Activated CD8-positive, alpha-beta memory T cell treated with anti-CD3 and anti-CD28 coated beads, Interleukin-2, amount 10 ng/mL, durations not matched to agents 7 days and 5 days (primary cell): ENCODE measurements around the gene ATP2C2. TPM values are rescaled to one million over a fixed set of nuclear protein-coding genes. Genes with fewer than 3 reads are reported as not detected.
"Not testable (repeated sequence)": the region's sequence is repeated elsewhere in the genome, so short reads cannot be mapped to it uniquely, and the experiment has no call there.

Source experiments
- ATAC-seq: fragments of 150-1000 bp; cut with Tn5 transposase; one replicate; pipeline ENCODE4 v1.10.0; 2021; ENCODE audit warnings: moderate library complexity
- CTCF ChIA-PET: fragments of 350-600 bp; sonication (Branson Sonifier 250); formaldehyde crosslinking; loops from one replicate; lab custom pipeline; 2021; ENCODE audit warnings: antibody characterized with exemption; lab: Charles Lee
- DNase-seq: peaks from one replicate; pipeline ENCODE4 v3.0.0-alpha.2; 2020
- H3K27ac Mint-ChIP-seq: one replicate; pipeline ENCODE4 v1.8.0; 2021; ENCODE audit warnings: mild to moderate bottlenecking, mixed read lengths
- H3K27me3 Mint-ChIP-seq: one replicate; pipeline ENCODE4 v1.8.0; 2021; ENCODE audit warnings: mixed read lengths
- H3K36me3 Mint-ChIP-seq: one replicate; pipeline ENCODE4 v1.8.0; 2021; ENCODE audit warnings: mild to moderate bottlenecking, mixed read lengths
- H3K4me1 Mint-ChIP-seq: one replicate; pipeline ENCODE4 v1.8.0; 2021; ENCODE audit warnings: mixed read lengths
- H3K4me3 Mint-ChIP-seq: one replicate; pipeline ENCODE4 v1.8.0; 2021; ENCODE audit warnings: mild to moderate bottlenecking, moderate library complexity, mixed read lengths
- H3K9me3 Mint-ChIP-seq: one replicate; pipeline ENCODE4 v1.8.0; 2022; ENCODE audit warnings: low read depth, mixed read lengths
- total RNA-seq, 2 experiments: library from RNA; stranded (reverse); gene quantifications; one replicate each; pipeline ENCODE4 v1.2.3, GENCODE V29; 2021

The ATP2C2 gene
- total RNA-seq, 2 experiments from 2014 or later = not detected

DNA sequence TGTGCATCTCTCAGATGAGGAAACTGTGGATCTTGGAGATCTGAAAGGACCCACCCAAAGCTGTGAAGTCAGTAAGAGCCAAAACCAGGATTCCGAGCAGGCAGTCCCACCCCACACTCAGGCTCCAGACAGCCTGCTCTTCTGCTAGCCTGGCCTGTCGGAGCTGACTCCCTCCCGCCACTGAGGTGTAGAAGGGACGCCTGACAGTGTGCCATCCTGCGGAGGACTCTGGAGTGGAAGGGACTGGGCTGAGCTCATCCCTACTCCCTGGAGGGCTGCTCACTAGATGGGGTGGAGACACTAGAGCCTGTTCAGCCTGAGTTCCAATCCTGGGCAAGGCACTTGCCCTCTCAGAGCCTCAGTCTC lies 37.7 kb upstream of the ATP2C2 start:
- no peak for DNase-seq
- ATAC-seq = no peak
- CTCF ChIA-PET = no interaction called here
- H3K27me3 Mint-ChIP-seq = peaks cover 3% of the 10 kb centered on the region
- no peak overlapping the region for H3K27ac Mint-ChIP-seq
- no peak overlapping the region for H3K4me3 Mint-ChIP-seq
- no peaks in the 10 kb centered on the region for H3K4me1 Mint-ChIP-seq
- H3K9me3 Mint-ChIP-seq = no peaks in the 10 kb centered on the region
- no peaks in the 10 kb centered on the region for H3K36me3 Mint-ChIP-seq

- ATAC-seq (no peak), DNase-seq (no peak)
- Mint-ChIP-seq H3K27me3 (peaks cover 6% of the 10 kb centered on the region), H3K4me1 (no peaks in the 10 kb centered on the region), H3K9me3 (no peaks in the 10 kb centered on the region), H3K27ac (no peak overlapping the region), H3K36me3 (no peaks in the 10 kb centered on the region), H3K4me3 (no peak overlapping the region)
- CTCF ChIA-PET = no interaction called here
Observed at GRCh38 chr16:84331998-84332780, 36.1 kb upstream of the ATP2C2 start.

DNA sequence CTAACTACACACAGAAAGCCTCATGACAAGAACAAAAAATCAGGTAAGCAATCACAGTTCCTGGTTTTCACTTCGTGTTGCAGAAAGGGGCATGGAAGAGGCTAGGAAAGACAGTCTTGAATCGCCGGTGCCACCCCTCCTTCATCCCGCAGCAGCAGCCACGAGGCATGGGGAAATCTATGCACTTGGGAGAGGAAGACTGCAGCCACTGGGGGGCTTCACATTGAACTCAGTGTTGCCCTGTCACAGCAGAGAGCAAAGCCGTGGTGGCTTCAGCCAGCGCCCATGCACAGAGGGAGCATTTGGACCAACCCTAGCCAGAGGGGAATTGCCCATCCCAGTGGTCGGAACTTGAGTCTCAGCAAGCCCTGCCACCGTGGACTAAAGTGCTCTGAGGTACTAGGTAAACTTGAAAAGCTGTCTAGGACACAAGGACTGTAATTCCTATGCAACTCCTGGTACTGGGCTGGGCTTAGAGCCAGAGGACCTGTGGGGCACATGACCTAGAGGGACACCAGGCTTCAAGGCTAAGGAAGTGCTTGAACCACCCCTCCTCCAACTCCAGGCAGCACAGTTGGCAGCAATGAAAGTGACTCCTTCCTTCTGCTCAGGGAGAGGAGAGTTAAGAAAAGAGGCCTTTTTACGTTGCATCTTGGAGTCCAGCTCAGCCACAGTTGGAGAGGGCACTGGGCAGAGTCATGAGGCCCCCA lies 35.2 kb upstream of the ATP2C2 start:
- H3K4me1 Mint-ChIP-seq = no peaks in the 10 kb centered on the region
- DNase-seq (no peak), ATAC-seq (no peak)
- H3K36me3 Mint-ChIP-seq = no peaks in the 10 kb centered on the region
- peaks cover 8% of the 10 kb centered on the region for H3K27me3 Mint-ChIP-seq
- CTCF ChIA-PET = no interaction called here
- H3K4me3 Mint-ChIP-seq = no peak overlapping the region
- H3K9me3 Mint-ChIP-seq = no peaks in the 10 kb centered on the region
- no peak overlapping the region for H3K27ac Mint-ChIP-seq

DNA sequence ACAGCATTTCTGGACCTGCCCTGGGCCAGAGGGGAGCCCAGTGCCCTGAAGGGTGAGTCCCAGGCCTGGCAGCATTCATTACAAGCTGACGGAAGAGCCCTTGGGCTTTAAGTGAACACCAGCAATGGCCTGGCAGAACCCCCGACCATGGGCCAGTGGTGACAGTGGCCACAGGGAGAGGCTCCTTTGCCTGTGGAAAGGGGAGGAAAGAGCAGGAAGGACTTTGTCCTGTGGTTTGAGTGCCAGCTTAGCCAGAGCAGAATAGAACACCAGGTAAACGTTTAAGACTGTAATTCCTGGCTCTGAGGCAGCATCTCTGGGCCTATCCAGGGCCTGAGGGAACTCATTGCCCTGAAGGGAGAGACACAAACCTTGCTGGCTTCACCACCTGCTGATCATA lies 34.3 kb upstream of the ATP2C2 start:
- peaks cover 8% of the 10 kb centered on the region for H3K27me3 Mint-ChIP-seq
- no peak for DNase-seq
- H3K4me1 Mint-ChIP-seq = no peaks in the 10 kb centered on the region
- H3K9me3 Mint-ChIP-seq = no peaks in the 10 kb centered on the region
- H3K4me3 Mint-ChIP-seq = no peak overlapping the region
- H3K36me3 Mint-ChIP-seq = no peaks in the 10 kb centered on the region
- no peak overlapping the region for H3K27ac Mint-ChIP-seq
- no peak for ATAC-seq
- CTCF ChIA-PET = no interaction called here

GRCh38 chr16:84334482-84334881 lies 33.9 kb upstream of the ATP2C2 start:
- CTCF ChIA-PET = no interaction called here
- no peak for ATAC-seq

GRCh38 chr16:84337236-84337635 lies 31.1 kb upstream of the ATP2C2 start:
- ATAC-seq, H3K36me3 Mint-ChIP-seq, H3K4me3 Mint-ChIP-seq, DNase-seq, CTCF ChIA-PET, H3K9me3 Mint-ChIP-seq, H3K27me3 Mint-ChIP-seq, H3K4me1 Mint-ChIP-seq, H3K27ac Mint-ChIP-seq: not testable (repeated sequence)

More at GRCh38 chr16:84334482-84334881, 33.9 kb upstream of the ATP2C2 start:
- no peak for DNase-seq
- Mint-ChIP-seq H3K27ac (no peak overlapping the region), H3K9me3 (no peaks in the 10 kb centered on the region), H3K36me3 (no peaks in the 10 kb centered on the region), H3K4me1 (no peaks in the 10 kb centered on the region), H3K27me3 (peaks cover 8% of the 10 kb centered on the region), H3K4me3 (no peak overlapping the region)

- peaks cover 5% of the 10 kb centered on the region for H3K27me3 Mint-ChIP-seq
- no peak overlapping the region for H3K27ac Mint-ChIP-seq
- CTCF ChIA-PET = no interaction called here
- no peaks in the 10 kb centered on the region for H3K4me1 Mint-ChIP-seq
- no peaks in the 10 kb centered on the region for H3K9me3 Mint-ChIP-seq
- DNase-seq (no peak), ATAC-seq (no peak)
- H3K4me3 Mint-ChIP-seq = no peak overlapping the region
- H3K36me3 Mint-ChIP-seq = no peaks in the 10 kb centered on the region
Observed at GRCh38 chr16:84339311-84339710, 29.0 kb upstream of the ATP2C2 start.

DNA sequence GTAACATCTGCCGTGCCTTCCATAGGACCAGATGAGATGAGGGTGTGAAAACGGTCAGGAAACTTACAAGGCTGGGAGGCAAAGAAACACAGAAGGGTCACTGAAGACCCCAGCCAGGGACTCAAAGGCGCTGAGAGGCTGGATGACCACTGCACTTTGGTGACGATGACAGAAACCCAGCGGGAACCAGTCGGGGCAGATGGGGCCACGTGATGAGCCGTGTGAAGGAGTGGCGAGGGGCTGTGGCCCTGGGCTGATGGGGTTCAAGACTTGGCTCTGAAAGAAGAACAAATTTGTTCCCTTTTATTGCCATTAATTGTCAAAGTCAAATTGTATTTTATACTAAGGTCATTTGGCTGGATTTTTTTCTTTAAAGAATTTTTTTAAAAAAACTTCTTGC lies 28.6 kb upstream of the ATP2C2 start:
- Mint-ChIP-seq H3K9me3 (no peaks in the 10 kb centered on the region), H3K27me3 (peaks cover 5% of the 10 kb centered on the region), H3K36me3 (no peaks in the 10 kb centered on the region), H3K4me1 (no peaks in the 10 kb centered on the region), H3K27ac (no peak overlapping the region), H3K4me3 (no peak overlapping the region)
- no peak for ATAC-seq
- CTCF ChIA-PET = no interaction called here
- DNase-seq = no peak

DNA sequence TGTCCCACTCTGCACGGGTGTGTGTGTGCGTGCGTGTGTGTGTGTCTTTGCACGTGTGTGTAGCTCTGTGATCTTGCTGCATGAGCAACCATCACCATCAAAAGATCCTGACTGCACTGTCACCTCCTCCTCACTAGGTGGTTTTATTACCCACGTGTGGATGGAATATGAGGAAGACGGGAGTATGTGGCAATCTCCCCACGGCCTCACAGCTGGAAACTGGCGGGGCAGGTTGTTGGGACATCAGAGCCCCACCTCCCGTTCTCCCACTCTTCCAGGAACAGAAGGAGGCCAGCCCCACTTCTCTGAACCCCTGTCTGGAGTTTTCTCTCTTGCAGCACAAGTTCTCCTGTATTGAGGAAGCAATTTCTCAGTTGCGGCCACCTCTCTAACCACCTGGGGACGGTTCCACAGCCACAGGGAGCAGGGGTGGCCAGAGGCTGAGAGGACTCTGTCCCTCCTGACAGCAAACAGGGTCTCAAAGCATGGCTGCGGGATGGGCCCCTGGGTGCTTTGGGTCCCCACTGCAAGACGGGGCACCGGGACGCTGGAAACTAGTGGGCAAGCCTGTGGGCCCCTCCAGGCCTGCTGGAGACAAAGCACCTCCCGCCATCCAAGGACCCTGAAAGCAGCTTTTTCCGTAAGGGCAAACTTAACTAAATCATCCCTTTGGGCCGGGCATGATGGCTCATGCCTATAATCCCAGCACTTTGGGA lies 27.9 kb upstream of the ATP2C2 start:
- H3K27me3 Mint-ChIP-seq = peaks cover 5% of the 10 kb centered on the region
- no peak for ATAC-seq
- DNase-seq = no peak
- no peaks in the 10 kb centered on the region for H3K9me3 Mint-ChIP-seq
- no peak overlapping the region for H3K27ac Mint-ChIP-seq
- no peaks in the 10 kb centered on the region for H3K36me3 Mint-ChIP-seq
- CTCF ChIA-PET = no interaction called here
- no peak overlapping the region for H3K4me3 Mint-ChIP-seq
- H3K4me1 Mint-ChIP-seq = no peaks in the 10 kb centered on the region

DNA sequence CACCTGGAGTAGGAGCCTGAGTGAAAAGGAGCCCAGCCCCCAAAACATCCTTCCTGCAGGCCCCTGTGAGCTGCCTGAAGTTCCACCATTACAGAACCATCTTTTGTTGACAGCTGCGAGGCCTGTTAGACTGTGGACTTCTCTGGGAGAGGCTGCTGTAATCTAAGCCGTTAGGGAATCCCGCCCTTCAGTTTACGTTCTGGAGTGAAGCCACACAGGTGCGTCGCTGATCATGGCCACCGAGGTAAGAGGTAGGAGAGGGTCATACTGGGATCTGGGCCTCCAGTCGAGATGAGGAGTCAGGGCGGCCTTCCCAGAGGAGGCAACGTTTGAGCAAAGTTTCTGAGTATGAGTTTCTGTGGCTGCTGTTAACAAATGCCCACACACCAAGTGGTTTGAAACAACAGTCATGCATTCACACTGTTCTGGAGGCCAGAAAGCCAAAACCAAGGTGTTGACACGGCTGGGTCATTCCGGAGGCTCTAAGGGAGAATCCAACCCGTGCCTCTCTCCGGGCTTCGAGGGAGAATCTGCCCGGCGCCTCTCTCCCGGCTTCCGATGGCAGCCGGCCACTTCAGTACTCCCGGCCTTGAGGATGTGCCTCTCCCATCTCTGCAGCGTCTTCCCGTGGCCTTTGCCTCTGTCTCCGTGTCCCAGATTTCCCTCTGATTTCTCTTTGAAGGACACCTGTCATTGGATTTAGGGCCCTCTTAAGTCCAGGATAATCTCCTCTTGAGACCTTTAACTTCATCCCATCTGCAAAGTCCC lies 26.6 kb upstream of the ATP2C2 start:
- Mint-ChIP-seq H3K27ac (no peak overlapping the region), H3K9me3 (no peaks in the 10 kb centered on the region), H3K27me3 (peaks cover 5% of the 10 kb centered on the region), H3K4me3 (no peak overlapping the region), H3K36me3 (no peaks in the 10 kb centered on the region), H3K4me1 (no peaks in the 10 kb centered on the region)
- CTCF ChIA-PET = no interaction called here
- ATAC-seq = no peak
- DNase-seq = no peak

DNA sequence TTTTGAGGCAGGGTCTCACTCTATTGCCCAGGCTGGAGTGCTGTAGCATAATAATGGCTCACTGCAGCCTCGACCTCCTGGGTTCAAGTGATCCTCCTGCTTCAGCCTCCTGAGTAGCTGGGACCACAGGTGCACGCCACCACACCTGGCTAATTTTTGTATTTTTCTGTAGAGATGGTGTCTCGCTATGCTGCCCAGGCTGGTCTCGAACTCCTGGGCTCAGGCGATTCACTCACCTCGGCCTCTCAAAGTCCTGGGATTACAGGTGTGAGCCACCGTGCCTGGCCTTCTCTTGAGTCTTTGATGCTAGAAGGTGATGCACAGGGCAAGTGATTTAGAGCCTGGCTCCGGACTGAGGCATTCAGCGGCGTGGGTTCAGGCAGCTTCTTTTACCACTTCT lies 24.5 kb upstream of the ATP2C2 start:
- H3K27ac Mint-ChIP-seq, CTCF ChIA-PET, DNase-seq, H3K27me3 Mint-ChIP-seq, H3K36me3 Mint-ChIP-seq, H3K4me3 Mint-ChIP-seq, ATAC-seq, H3K9me3 Mint-ChIP-seq, H3K4me1 Mint-ChIP-seq: not testable (repeated sequence)

DNA sequence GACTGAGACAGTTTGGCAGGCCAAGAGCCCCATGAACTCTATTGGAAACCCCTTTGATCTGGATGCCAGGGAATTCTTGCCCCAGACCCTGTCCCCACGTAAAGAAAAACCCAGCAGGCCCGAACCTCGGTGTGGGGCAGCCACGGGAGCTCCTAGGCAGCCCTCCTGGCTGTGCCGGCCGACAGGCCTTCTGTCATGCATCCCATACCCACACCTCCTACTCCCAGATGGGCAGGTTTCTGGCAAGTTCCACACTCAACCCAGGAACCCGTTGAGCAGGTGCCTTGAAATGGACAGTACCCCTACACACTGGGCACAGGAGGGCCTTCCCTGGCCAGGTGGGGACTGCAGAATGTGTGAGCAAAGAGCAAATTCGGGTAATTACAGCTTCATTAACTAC lies 23.6 kb upstream of the ATP2C2 start:
- ATAC-seq (no peak), DNase-seq (no peak)
- no peaks in the 10 kb centered on the region for H3K9me3 Mint-ChIP-seq
- no peak overlapping the region for H3K27ac Mint-ChIP-seq
- no peaks in the 10 kb centered on the region for H3K36me3 Mint-ChIP-seq
- H3K27me3 Mint-ChIP-seq = peaks cover 3% of the 10 kb centered on the region
- no peak overlapping the region for H3K4me3 Mint-ChIP-seq
- CTCF ChIA-PET = no interaction called here
- no peaks in the 10 kb centered on the region for H3K4me1 Mint-ChIP-seq

DNA sequence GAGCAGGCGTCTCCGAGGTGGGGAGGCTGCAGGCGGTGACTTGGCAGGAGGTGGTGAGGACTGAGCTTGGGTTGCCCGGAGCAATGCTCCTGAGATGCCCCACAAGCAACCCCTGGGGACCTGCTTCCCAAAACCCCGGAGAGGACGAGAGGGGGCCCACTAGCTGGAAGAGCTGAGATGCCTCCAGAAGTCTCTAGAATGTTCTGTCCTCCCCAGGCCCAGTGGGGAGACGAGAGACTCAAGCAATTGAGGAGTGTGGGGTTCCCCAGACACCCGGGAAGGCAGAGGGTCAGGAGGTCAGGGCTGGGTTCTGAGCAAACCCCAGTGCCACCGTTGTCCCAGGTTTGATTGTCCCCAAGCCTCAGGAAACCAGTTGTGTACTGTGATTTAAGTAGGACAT lies 21.2 kb upstream of the ATP2C2 start:
- Mint-ChIP-seq H3K4me1 (no peaks in the 10 kb centered on the region), H3K36me3 (no peaks in the 10 kb centered on the region), H3K4me3 (no peak overlapping the region), H3K27ac (no peak overlapping the region), H3K9me3 (no peaks in the 10 kb centered on the region), H3K27me3 (peaks cover 3% of the 10 kb centered on the region)
- ATAC-seq = no peak
- DNase-seq = no peak
- CTCF ChIA-PET = no interaction called here
